AG08396 (cell line): ENCODE data around the gene CDKN2C.

ENCODE experiments used
- DNase-seq: peaks from one replicate; pipeline ENCODE4 v3.0.0; 2012; ENCODE audit warnings: low spot score, mixed read lengths

CDKN2C gene

DNA sequence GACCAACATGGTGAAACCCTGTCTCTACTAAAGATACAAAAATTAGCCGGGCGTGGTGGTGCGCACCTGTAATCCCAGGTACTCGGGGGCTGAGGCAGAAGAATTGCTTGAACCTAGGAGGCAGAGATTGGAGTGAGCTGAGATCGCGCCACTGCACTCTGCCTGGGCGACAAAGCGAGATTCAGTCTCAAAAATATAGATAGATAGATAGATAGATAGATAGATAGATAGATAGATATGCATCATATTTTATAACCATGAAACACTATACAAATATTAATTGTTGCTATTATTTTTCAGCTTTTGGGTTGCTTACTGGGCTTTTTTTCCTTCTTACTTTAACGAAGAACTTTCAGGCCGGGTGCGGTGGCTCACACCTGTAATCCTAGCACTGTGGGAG lies 5.2 kb upstream of the CDKN2C start:
- DNase-seq: no peak

DNA sequence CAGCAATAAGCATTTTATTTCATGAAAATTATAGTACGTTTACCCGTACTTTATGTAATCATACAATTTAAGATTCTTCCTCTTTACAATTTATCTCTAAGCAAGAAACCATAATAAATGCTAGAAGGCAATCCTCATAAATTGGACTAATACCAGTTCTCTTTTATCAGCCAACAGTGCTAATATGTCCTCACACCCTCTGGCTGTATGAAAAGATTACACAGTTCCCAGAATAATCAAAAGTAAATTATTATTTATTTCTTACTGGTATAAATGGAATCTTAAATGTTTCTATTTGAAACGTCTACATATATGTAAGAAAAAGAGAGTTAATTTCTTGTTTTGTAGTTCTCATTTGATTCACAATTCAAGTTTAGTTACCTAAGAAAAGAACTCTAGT lies 3.1 kb upstream of the CDKN2C start:
- DNase-seq: no peak

DNA sequence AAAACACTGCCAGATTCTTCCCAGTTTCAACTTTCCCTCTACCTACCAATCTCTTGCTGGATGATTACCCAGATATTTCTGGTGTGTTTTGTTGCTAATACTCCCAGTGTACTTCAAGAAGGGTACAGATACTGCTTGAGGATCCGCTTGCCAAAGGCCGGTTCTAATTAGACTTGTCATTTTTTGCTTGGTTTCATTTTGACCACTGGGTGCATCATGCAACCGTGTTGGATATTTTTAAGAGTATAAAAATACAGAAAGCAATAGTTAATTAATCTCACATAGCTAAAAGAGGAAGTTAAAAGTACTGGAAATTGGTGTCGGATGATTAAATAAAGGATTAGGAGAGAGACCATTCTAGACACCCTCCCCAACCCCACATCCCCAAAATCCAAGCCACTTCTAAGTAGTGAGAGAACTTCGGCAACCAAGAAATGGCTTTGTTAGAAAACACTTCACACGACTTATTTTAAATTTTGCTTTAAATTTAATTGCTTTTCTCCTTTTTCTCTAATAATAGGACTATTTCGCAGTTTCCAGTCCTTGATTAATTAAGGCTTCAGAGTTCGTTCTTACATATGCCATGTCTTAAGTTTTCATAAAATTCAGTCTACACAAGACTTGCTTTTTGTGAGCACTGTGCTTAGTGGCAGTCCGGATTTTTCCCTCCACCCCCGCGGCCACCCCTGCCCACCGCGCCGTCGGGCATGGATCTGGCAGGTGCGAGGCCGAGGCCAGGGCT lies 2.5 kb upstream of the CDKN2C start:
- peak; percentile 41 for DNase-seq

DNA sequence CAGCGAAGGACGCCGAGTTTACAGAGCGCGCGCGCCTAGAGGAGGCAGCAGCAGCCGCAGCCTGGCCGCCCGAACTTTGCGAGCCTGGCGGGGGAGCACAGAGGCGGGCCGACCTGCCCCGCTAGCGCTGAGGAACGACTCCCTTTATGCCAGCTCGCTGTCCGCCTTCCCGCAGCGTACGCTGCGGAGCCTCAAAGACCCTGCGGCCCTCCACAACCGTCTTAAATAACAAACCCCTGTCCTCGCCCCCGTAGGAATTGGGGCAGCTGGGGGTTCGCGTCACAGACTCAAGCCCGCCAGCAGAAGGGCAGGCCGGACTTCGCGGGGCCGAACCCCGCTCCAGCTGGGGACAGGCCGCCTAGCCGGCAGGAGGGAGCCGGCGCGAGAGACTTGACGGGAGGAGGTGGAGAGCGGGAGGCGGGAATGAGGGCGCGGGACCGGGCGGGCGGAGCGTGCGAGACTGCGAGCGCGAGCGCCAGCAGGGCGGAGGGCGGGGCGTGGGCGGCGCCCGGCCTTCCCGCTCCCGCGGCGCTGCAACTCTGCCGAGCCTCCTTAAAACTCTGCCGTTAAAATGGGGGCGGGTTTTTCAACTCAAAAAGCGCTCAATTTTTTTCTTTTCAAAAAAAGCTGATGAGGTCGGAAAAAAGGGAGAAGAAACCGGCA lies 1.8 kb upstream of the CDKN2C start:
- DNase-seq: peak; percentile 96

DNA sequence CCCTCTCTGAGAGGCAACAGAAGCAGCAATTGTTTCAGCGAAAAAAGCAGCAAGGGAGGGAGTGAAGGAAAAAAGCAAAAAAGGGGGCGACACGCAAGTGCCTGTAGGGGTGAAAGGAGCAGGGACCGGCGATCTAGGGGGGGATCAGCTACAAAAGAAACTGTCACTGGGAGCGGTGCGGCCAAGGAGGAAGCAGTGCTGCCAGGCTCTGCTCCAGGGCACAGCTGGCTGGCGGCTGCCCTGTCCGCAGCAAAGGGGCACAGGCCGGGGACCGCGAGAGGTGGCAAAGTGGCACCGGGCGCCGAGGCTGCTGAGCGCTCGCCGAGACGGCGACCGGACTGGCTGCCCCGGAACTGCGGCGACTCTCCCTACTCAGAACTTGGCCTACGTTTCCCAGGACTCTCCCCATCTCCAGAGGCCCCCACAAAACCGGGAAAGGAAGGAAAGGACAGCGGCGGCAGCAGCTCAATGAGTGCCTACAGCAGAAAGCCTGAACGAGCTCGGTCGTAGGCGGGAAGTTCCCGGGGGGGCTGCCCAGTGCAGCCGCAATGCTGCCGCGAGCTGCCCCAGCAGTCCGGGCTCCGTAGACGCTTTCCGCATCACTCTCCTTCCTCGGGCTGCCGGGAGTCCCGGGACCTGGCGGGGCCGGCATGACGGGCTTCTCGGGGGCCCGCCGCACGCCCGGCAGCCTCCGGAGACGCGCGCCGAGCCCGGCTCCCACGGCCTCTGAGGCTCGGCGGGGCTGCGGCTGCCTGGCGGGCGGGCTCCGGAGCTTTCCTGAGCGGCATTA lies 1.0 kb upstream of the CDKN2C start:
- DNase-seq: peak; percentile 49

DNA sequence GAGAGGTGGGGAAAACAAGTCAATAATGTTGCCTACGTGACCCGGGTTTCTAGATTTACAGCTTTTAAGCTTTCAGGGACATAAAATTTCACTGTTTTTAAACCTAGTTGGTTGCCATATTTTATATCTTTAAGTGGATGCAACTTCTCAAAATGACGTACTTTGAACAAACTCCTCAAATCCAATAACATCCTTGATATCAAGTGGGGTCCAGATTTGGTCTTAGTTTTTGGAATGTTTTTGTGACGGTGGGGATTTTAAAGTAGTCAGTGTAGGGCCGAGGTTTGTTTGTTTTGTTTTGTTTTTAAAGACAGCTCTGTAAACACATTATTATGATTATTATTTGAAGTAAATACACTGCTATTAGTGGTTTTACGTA lies 453 bp downstream of the CDKN2C start:
- no peak for DNase-seq

DNA sequence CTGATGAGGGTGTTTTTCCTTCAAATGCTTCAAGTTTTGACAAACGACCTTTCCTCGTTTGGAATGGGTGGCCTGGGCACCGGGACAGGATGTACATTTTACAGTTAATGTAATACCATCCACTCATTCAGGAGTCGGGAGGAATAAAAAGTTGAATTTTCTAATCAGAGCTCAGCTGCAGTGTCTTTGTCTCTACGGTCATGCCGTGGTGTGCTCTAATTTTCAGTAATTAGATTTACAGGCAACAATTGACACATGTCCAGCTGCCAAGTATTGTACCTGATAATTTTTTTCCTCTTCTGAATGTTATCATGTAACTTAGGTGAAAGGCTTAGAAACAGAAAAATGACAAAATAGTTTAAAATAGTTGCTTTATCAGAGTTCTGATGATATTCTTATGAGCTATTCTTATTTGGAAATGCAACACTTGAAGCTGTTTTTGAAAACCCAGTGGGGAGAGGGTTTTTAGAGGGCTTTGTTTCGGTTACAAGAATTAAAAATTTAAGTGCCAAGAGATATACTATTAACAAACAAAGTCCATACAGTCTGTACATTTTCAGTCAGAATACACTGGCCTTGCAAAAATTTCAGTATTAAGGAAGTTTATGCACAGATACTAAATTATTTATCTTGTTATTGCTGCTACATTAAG lies 1.0 kb downstream of the CDKN2C start:
- no peak for DNase-seq

DNA sequence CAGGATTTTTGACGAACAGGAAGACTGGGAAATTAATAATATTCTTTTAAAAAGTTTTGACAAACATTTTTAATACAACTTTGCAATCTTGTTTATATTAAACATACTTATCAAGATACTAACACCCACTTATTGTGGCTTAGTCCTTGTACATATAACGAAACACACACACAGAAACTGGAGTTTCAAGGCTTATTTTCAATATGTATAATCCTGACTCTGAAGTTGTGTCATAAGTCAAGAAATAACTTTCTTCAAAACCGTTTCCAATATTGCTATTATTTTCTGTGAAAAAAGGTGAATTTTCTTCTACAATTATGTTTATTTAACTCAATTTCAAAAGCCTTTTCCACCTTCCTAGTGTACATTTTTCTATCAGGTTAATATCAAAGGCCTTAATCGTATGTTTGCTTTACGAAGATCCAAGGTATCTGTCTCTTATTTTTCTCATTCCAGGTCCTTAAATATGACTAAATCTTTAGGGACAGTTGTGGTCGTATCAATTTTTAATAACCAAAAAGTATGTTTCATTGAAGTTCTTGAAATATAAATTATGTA lies 1.8 kb downstream of the CDKN2C start:
- no peak for DNase-seq

DNA sequence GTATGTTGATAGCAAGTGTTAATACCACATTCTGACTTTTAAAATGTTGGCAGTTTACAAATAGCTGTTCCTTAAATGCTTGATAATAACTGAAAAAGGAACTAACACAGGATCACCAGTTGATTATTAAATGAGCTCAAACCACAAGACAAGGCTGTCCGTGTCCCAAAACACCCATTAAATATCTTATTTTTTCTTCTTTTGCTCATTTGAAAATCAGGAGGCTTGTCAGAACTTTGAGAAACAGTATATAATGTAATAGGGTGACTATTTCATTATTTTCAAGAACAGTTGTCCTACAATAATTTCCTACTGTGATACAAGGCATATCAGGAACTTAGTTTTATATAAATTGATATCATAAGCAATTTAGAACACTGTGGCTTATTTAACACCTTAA lies 2.7 kb downstream of the CDKN2C start:
- no peak for DNase-seq

DNA sequence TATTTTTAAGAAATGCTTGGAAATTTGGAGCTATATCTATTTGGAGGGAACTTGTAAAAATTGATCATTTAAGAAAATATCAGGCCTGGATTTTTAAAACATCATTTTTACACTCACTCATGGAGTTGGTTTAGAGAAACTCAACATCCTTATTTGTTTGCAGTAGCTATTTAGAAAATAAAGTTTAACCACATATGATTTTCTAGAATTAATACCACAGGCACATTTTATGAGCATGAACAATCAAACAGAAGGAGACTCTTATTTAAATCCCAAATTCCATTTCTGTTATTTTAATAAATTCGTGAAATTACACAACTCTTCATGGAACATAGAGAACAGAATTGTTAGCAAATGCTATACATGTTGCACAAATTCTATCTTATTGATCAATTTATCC lies 3.2 kb downstream of the CDKN2C start:
- no peak for DNase-seq

DNA sequence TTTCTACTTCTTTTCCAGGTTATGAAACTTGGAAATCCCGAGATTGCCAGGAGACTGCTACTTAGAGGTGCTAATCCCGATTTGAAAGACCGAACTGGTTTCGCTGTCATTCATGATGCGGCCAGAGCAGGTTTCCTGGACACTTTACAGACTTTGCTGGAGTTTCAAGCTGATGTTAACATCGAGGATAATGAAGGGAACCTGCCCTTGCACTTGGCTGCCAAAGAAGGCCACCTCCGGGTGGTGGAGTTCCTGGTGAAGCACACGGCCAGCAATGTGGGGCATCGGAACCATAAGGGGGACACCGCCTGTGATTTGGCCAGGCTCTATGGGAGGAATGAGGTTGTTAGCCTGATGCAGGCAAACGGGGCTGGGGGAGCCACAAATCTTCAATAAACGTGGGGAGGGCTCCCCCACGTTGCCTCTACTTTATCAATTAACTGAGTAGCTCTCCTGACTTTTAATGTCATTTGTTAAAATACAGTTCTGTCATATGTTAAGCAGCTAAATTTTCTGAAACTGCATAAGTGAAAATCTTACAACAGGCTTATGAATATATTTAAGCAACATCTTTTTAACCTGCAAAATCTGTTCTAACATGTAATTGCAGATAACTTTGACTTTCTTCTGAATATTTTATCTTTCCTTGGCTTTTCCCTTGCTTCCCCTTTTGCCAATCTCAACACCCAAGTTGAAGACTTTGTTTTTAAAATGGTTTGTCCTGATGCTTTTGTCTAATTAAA lies 4.0 kb downstream of the CDKN2C start:
- no peak for DNase-seq

DNA sequence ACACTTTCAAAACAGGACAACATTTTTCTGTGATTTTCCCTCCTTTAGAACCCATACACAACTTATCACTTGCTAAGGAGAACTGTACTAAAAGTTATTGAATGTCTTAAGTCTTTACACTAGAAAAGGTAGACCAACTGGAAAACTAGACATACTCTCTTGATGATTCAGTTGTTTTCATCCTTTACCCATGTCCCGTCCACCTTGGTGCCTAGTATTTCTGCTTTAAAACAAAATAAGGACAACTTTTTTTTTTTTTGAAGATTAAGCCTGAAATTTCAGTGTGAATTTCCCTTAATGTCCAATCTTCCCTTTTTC lies 4.5 kb downstream of the CDKN2C start:
- DNase-seq: no peak

DNA sequence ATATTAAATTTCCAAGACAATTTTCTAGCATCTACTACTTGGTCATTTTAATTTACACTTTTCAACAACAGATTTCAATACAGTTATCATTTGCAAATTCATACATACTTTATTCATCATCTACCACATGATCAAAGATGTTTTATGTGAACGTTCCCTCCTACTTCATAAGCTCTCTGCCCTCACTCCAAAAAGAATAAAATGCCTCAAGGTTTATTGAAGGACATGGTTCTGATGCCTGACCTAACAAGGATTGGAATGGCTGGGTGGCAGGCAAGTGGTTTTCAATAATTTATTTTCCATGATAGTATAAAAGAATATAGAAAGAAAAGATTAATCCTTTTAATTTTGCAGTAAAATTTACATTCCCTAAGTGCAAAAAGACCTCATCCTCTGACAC lies 5.4 kb downstream of the CDKN2C start:
- no peak for DNase-seq

DNA sequence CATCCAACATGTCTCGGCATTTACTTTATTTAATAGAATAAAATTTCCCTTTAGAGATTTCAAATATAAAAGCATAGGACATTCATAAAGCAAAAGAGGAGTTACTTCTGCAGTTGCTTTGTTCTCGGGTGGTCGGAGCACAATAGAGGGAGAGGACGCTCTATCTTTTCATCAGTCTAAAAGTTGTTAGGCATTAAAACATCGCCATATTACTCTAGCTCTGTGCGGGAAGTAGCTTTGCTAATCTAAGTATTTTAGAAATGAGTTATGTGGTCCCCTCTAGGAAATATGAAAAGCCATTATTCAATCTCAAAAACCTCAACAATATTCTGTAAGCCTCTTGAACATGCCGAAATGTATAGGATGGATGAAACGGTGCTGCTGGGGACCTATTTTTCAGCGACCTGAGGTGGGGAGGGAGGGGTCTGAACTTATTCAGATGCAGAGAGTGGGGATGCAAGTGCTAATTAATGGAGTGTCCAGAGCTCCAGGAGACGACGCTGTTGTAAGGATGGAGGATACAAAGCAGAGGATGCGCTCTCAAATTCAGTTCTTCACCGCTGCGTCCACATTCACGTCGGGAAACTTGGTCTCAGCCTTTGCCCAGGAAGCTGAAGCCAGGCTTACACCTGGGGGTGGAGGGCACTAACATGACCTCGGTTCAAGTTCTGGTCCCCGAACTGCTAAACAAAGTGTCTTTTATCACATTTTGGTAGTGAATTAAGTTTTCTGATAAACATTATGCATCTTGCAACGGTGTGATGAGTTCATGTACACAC lies 6.3 kb downstream of the CDKN2C start:
- DNase-seq: no peak

DNA sequence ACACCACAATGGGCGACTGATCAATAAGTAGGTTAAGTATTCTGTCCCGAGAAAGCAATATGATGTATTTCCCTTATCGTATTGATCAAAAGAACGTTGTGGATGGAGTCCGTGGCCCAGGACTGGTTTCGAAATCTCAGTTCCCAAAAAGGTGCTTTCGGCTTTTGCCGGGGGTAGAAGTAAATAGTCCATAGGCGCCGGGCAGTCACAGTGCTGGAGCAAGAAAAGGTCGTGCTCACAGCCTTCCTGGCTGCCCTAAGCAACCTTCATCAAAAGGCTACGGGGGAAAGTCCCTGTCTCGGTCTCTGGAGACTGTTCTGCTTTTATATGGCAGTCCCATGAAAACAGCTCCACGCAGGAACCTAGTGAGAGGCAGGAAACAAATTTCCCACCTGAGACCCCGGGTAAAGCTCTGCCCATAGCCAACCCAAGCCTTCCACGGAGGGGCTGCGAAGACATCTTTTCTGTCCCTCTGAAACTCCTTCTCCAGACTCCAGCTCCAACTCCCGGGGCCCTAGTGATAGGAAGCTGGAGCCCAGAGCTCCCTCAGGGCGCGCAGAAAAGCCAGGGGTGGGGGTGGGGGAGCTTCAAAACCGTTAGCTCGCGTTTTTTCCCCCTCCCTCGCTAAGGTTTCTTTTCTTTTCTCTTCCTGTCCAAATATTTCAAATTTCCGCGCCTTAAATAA lies 7.0 kb downstream of the CDKN2C start:
- DNase-seq: peak; percentile 62

DNA sequence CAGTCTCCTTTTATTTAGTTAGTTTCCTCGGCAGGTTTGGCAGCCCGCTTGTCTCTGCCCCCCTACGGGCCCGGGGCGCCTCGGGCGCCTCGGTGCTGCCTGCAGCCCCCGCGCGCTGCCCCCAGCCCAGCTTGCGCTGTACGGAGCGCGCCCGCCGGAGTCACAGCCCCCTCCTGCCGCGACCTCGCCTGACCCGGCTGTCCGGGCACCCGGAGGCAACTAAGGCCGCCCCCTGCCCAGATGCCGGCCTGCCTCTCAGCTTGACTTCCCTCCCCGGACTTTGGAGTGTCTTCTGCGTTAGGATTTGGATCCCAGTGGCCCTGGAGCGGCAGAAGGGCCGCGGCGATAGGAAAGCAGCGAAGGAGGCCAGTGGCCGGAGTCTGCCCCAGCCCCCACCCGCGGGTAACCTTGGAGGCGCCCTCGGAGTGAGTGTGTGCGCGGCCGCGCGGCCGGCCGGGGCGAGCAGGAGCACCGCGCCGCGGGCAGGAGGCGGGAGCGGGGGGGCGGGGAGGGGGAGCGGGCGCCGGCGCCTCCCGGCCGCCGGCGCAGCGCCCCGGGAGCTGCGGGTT lies 7.6 kb downstream of the CDKN2C start:
- DNase-seq: peak; percentile 84

DNA sequence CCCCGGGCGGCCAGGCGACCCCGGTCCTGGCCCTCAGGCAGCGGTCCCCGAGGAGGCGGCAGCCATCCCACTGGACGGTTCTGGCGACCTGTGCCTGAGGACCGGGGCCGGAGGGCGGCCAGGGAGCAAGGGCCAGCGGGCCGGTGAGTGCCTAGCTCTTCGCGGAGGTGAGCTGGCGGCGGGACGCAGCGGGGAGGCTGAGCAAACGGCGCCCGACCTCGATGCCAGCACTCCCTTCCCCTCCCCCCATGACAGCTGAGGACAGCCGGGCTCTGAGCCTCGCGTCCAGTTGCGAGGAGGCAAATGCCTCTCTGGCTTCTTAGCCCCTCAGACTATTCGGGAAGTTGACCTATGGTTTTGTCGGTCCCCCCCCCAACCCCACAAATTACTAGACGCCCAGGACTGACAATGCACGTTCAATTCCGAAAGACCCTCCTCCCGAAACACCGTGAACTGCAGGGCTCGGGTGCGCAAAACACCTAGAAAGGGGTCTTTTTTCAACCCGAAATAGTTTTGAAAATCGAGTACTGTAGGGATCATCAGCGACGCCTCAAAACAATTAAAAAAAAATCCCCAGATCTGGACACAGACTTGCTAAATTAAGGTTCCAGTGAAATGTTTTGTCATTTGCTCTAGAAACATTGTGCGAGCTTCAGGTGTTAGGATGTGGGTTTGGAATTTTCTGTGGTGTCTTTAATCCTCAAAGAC lies 8.3 kb downstream of the CDKN2C start:
- DNase-seq: peak; percentile 75

DNA sequence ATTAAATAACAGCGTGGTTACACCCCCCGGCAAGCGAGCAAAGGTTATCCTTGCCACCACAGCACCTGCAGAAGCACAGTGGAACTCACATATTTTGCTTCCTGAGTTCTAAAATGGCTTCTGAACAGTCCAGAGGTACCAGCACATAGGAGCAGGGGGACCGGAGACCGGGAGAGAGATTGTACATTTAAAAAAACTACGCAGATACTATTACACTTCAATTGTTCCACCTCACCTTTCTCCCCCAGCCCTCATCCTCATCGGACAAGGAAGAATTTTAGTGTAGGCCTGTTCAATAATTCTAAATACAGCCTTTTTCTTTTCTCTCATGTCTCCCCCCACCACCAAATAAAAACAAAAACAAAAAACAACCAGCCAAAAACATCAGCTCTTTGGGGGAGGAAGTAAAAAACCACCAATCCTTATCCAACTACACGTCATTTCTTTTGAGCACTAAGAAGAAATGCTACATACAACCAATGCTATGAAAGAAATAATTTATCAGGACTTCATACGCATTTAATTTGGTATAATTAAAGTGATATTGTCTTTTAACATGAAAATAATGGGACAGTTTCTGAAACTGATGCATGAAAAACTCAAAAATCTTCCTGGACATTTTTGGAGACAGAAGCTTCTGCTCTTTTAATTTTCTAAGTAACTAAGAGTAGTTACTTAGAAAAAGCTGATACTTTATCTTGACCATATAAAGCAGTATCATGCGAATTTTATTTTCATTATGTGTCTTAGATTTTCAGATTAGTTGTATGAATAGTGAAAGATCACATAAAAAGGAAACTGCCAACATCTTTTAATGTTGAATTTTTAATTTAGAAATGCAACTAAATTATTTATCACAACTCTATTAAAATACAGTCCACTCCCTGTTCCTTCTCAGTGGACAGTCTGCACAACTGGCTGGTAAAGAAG lies 9.1 kb downstream of the CDKN2C start:
- no peak for DNase-seq
